GM12892 (cell line): ENCODE data around the gene MYO3B.

Experiments
- DNase-seq: peaks from one replicate; pipeline ENCODE4 v3.0.0; 2011; ENCODE audit not compliant: insufficient read length
- FAIRE-seq: peaks from 2 replicates; lab custom pipeline; 2011; peaks lifted over from hg19 to GRCh38; lab: Jason Lieb, UNC
- POLR2A ChIP-seq: IDR thresholded peaks from 2 replicates; pipeline ENCODE4 v1.6.1; 2011; ENCODE audit warnings: low read depth, low read length, control low read depth
- POLR2AphosphoS5 ChIP-seq: IDR thresholded peaks from 2 replicates; pipeline ENCODE4 v1.6.1; 2011; ENCODE audit warnings: low read depth, low read length, control low read depth
- TAF1 ChIP-seq: IDR thresholded peaks from 2 replicates; pipeline ENCODE4 v1.6.1; 2011; ENCODE audit warnings: low read depth, mild to moderate bottlenecking, control low read depth, low read length, borderline replicate concordance

Gene MYO3B

DNA sequence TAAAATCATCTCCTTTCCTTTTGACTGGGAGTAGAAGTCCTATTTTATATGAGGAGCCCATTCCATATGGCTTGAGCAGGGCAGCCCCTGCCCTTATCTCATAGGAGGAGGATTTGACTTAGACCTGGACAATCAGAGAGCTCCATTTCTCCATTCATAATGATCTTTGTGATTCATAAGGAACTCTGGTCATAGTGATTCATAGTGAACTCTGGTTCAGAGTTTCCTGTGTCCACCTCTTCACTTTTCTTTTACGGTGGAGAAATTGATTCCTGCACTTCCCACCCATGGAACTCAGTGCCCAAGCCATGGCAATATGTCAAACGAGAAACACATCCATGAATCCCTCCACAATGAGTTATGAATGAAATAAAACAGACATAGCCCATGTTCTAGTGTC, 12.8 kb upstream of the MYO3B start:
- no peak for FAIRE-seq
- no peak for TF ChIP-seq POLR2A
- no peak for DNase-seq

DNA sequence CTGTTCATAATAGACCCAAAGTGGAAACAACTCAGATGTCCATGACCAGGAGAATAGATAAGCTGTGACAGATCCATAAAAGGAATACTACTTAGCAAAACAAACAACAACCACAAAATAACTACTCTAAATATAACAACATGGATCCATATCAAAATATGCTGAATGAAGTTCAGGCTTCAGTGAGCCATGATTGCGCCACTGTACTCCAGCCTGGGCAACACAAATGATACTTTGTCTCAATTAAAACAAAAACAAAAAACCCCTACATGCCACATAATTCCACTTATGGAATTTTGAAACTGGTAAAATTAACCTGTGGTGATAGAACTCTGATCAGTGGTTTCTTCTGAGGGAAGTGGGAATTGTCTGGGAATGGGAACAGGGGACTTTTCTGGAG, 11.2 kb upstream of the MYO3B start:
- FAIRE-seq (no peak), DNase-seq (no peak)
- no peak for TF ChIP-seq POLR2A
- TF ChIP-seq TAF1: no peak
- TF ChIP-seq POLR2AphosphoS5: no peak

DNA sequence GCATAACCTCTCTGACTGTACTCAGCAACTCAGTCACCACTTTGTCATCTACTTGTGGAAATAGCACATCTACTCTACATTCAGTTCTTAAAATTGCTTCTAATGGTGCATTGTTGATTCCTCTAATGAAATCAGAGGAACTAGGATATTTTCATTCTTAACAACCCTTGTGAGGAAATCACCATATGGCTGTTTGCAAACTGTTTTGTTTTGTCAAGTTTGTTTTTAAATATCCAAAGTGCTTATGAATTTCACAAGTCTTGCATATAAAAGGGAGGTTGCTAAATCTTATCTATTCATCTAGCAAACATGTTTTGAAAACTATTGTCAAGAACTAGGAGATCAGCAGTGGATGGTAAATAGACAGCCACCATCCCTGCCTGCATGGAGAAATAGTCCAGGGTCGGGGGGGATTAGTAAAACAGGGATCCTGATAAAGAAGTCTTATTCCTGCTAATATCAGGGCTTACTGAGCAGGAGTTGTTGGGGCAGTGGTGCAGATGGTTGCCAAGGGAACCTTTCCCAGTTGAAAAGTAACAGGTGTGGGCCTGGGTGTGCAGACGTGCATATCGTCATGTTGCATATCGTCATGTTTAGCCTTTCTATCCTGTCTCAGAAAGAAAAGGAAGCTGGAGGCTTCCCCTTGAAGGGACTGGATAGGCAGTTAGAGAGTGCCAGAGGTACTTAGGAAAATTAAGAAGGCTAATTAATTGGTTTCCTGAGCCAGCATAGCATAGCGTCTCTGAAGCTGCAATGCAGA, 7.5 kb upstream of the MYO3B start:
- no peak for TF ChIP-seq POLR2A
- TF ChIP-seq POLR2AphosphoS5: no peak
- TF ChIP-seq TAF1: no peak
- no peak for FAIRE-seq
- no peak for DNase-seq

DNA sequence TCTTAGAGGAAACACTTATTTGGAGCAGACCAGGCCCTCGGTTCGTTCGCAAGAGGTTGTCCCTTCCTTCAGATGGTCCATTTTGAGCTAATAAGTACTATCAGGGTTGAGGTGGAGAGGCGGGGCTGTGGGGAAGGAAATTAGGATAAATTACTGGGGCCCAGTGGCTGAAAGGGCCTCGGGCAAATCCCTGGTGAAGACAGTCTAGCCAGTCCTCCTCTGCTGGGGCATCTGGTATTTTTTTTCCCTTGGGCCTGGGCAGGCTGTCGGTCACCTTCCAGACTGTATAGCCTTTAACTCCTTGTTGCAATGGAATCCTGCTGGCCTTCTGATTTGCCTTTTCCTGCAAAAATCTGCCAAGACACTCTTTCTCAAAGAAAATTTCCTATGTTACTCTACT, 1.7 kb upstream of the MYO3B start:
- TF ChIP-seq POLR2AphosphoS5 (no peak), TAF1 (no peak)
- no peak for FAIRE-seq
- DNase-seq: no peak

- TF ChIP-seq POLR2A (no peak), TAF1 (no peak), POLR2AphosphoS5 (no peak)
- FAIRE-seq: peak; percentile 91
- no peak for DNase-seq
Observed at GRCh38 chr2:170180031-170180566, 2.2 kb downstream of the MYO3B start.

DNA sequence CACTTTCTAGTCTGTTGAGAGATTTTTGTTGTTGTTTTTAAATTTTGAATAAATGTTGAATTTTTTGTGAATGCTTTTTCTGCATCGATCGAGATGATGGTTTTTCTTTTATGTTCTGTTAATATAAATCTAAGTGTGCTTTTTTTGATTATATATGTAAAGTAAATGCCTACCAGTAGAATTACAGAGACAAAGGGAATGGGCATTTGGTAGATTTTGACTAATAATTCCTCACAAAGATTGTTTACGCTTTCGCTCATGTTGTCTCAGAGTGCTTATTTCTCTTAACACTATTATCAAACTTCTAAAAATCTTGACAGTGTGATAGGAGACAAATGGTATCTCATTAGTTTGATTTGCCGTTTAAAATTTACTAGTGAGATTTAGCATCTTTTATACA, 3.7 kb downstream of the MYO3B start:
- TF ChIP-seq POLR2AphosphoS5 (no peak), TAF1 (no peak), POLR2A (no peak)
- no peak for DNase-seq
- no peak for FAIRE-seq

DNA sequence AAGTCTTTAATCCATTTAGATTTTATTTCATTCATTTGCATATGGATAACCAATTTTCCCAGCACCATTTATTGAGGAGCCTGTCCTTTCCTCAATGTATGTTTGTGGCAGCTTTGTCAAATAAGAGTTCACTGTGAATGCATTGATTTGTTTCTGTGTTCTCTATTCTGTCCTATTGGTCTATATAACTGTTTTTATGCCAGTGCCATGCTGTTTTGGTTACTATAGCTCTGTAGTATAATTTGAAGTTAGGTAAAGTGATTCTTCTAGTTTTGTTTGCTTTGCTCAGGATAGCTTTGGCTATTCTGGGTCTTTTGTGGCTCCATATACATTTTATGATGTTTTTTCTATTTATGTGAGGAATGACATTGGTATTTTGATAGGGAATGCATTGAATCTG, 7.4 kb downstream of the MYO3B start:
- no peak for TF ChIP-seq POLR2A
- no peak for TF ChIP-seq TAF1
- TF ChIP-seq POLR2AphosphoS5: no peak
- no peak for FAIRE-seq
- no peak for DNase-seq

DNA sequence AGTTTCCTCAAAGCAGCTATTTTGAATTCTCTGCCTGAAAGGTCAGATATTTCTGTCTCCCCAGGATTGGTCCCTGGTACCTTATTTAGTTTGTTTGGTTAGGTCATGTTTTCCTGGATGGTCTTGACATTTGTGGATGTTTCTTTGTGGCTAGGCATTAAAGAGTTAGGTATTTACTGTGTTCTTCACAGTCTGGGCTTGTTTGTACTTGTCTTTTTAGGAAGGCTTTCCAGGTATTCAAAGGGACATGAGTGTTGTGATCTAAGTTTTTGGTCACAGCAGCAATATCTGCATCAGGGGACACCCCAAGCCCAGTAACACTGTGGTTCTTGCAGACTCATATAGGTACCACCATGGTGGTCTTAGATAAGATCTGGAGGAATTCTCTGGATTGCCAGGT, 11.8 kb downstream of the MYO3B start:
- FAIRE-seq (no peak), DNase-seq (no peak)
- TF ChIP-seq TAF1 (no peak), POLR2AphosphoS5 (no peak)

DNA sequence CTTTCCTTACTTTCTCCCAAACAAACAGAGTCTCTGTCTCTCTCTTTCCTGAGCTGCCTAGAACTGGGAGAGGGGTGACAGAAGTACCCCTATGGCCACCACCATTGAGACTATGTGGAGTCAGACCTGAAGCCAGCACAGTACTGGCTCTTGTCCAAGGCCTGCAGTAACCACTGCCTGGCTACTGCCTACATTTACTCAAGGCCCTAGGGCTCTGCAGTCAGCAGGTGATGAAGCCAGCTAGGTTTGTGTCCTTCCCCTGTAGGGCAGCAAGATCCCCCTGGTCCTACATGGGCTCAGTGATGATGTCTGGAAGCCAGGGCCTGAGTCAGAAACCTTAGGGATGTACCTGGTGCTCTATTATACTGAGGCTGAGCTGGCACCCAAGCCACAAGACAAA, 12.2 kb downstream of the MYO3B start:
- TF ChIP-seq POLR2AphosphoS5 (no peak), POLR2A (no peak), TAF1 (no peak)
- FAIRE-seq: no peak

GRCh38 chr2:170191166-170191866, 13.4 kb downstream of the MYO3B start:
- TF ChIP-seq TAF1 (no peak), POLR2A (no peak), POLR2AphosphoS5 (no peak)
- DNase-seq: no peak
- no peak for FAIRE-seq

More for the DNA sequence above, 12.2 kb downstream of the MYO3B start:
- no peak for DNase-seq

DNA sequence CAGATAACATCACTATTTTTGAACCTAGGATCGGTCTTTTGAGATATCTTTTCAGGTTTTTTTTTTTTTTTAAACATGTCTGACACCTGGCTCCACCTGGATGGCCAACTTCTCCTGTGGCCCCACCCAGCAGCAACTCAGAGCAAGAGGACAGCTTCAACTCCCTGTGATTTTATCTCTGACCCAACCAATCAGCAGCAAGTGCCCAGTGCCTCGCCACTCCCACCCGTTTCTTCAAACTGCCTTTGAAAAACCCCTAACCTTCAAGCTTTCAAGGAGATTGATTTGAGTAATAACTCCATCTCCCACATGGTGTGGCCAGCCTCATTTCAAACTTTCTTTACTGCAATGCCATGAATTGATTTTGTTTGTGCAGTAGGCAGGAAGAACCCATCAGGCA, 19.0 kb downstream of the MYO3B start:
- FAIRE-seq (peak; percentile 67), DNase-seq (no peak)
- no peak for TF ChIP-seq POLR2AphosphoS5
- no peak for TF ChIP-seq POLR2A
- no peak for TF ChIP-seq TAF1

- TF ChIP-seq POLR2AphosphoS5: no peak
- no peak for TF ChIP-seq TAF1
- TF ChIP-seq POLR2A: no peak
- FAIRE-seq: no peak
- no peak for DNase-seq
Observed at GRCh38 chr2:170201275-170201674, 23.3 kb downstream of the MYO3B start.
